GM18505 (cell line): ENCODE data around the gene DBX2.

Experiments
- ATAC-seq: cut with Tn5 transposase; IDR thresholded peaks from one replicate; pipeline ENCODE4 v1.9.1; 2021; ENCODE audit not compliant: unreplicated experiment
- POLR2A ChIP-seq: IDR thresholded peaks from 4 replicates; pipeline ENCODE4 v1.6.1; 2011; ENCODE audit warnings: borderline replicate concordance; ENCODE audit not compliant: insufficient read depth, insufficient read length; ENCODE audit errors: extremely low read depth

The DBX2 gene

DNA sequence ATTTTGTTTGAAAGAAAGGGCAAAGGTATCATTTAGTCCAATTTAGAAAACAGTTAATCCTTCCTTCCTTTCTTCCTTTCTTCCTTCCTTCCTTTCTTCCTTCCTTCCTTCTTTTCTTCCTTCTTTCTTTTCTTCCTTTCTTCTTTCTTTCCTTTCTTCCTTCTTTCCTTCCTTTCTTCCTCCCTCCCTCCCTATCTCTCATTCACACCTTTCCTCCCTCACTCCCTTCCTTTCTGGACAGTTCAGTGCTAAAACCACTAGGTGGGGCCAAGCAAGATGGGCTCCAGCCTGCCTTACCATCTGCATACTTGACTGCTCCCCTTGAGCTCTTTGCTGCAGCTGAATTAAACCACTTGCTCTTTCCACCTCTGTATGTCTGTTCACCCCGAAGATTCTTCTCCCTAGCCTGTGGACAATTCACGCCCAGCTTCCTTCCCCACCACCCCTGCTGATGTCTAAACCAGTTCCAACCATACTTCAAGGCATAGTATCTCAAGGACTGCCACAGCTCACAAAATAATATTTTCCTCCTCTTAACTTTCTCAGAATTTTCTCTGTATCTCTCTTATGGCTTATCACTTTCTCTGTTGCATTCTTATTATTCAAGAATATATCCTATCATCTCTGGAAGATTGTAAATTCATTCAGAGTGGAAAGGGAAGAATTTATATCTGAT lies 78.0 kb downstream of the DBX2 start:
- no peak for ATAC-seq
- no peak for TF ChIP-seq POLR2A

DNA sequence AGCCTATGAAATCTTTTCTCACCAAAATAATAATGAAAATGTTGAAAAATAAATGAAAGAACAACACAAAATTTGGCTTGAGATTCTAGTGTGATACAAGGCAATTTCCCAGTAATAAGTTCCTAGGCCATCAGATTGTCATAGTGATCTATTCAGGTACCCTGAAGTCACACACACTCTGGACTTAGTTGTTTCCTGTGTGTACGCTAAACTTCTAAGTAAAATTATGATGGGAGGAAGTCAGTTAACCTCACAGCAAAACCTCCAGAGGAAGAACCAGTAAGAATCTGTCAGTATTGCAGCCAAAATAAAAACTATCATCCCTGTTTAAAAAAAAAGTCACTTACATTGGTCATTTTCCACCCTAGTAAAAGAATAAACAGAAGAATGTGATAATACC lies 81.9 kb downstream of the DBX2 start:
- no peak for ATAC-seq
- TF ChIP-seq POLR2A, result no peak
